Mesenchymal stem cell (in vitro differentiated cells and primary cell): Measurements from ENCODE around the gene NRXN3.

ENCODE experiments used
- DNase-seq: peaks from one replicate; pipeline ENCODE4 v3.0.0-alpha.2; 2013
- H2AFZ ChIP-seq: one replicate; pipeline ENCODE4 v1.6.1; 2013; ENCODE audit warnings: low read depth, mild to moderate bottlenecking, control low read depth, inconsistent platforms, low read length, moderate library complexity
- H2AK5ac ChIP-seq: 2 replicates; pipeline ENCODE4 v1.6.1; 2013; ENCODE audit warnings: low read length, moderate library complexity, mild to moderate bottlenecking, inconsistent platforms; ENCODE audit not compliant: severe bottlenecking
- H2BK120ac ChIP-seq: one replicate; pipeline ENCODE4 v1.6.1; 2013; ENCODE audit warnings: low read depth, mild to moderate bottlenecking, inconsistent platforms, low read length, moderate library complexity
- H2BK12ac ChIP-seq, 2 experiments: one replicate each; pipeline ENCODE4 v1.6.1; 2013; ENCODE audit warnings: inconsistent platforms in 2 of 2, low read length in 2 of 2, mild to moderate bottlenecking in 2 of 2, moderate library complexity in 2 of 2, control low read depth in 1 of 2
- H2BK15ac ChIP-seq: one replicate; pipeline ENCODE4 v1.6.1; 2013; ENCODE audit warnings: mild to moderate bottlenecking, low read depth, inconsistent platforms; ENCODE audit not compliant: poor library complexity, severe bottlenecking
- H2BK5ac ChIP-seq: 2 replicates; pipeline ENCODE4 v1.6.1; 2013; ENCODE audit warnings: low read depth, mild to moderate bottlenecking, low read length, control low read depth, inconsistent platforms; ENCODE audit not compliant: poor library complexity, severe bottlenecking
- H3K14ac ChIP-seq, 2 experiments: one replicate each; pipeline ENCODE4 v1.6.1; 2013; ENCODE audit warnings: inconsistent platforms in 2 of 2, low read length in 2 of 2, control low read depth in 1 of 2, mild to moderate bottlenecking in 1 of 2, moderate library complexity in 1 of 2
- H3K18ac ChIP-seq, 2 experiments: one replicate each; pipeline ENCODE4 v1.6.1; 2013; ENCODE audit warnings: inconsistent platforms in 2 of 2, low read length in 2 of 2, control low read depth in 1 of 2, low read depth in 1 of 2, mild to moderate bottlenecking in 1 of 2
- H3K23ac ChIP-seq, 2 experiments: one replicate each; pipeline ENCODE4 v1.6.1; 2013; ENCODE audit warnings: inconsistent platforms in 2 of 2, low read length in 2 of 2, mild to moderate bottlenecking in 2 of 2, moderate library complexity in 2 of 2, control low read depth in 1 of 2
- H3K27ac ChIP-seq: 2 replicates; pipeline ENCODE4 v1.5.1; 2013; ENCODE audit warnings: mild to moderate bottlenecking, moderate library complexity, low read length, control low read depth, inconsistent platforms; ENCODE audit not compliant: poor library complexity, severe bottlenecking
- H3K27me3 ChIP-seq, 2 experiments: 2 replicates each; pipeline versions ENCODE4 v1.6.1 to v1.7.0; 2013; ENCODE audit warnings: low read length in 2 of 2, mild to moderate bottlenecking in 2 of 2, moderate library complexity in 2 of 2, control low read depth in 1 of 2, inconsistent platforms in 1 of 2; ENCODE audit not compliant: control insufficient read depth in 1 of 2, insufficient read depth in 1 of 2
- H3K36me3 ChIP-seq, 2 experiments: 2 replicates each; pipeline versions ENCODE4 v1.6.1 to v1.7.0; 2013; ENCODE audit warnings: low read length in 2 of 2, control low read depth in 1 of 2, inconsistent platforms in 1 of 2, low read depth in 1 of 2, mild to moderate bottlenecking in 1 of 2; ENCODE audit not compliant: insufficient read depth in 2 of 2, control insufficient read depth in 1 of 2
- H3K4ac ChIP-seq, 2 experiments: one replicate each; pipeline ENCODE4 v1.6.1; 2013; ENCODE audit warnings: inconsistent platforms in 2 of 2, low read length in 2 of 2, mild to moderate bottlenecking in 2 of 2, moderate library complexity in 2 of 2, control low read depth in 1 of 2, low read depth in 1 of 2
- H3K4me1 ChIP-seq: 2 replicates; pipeline ENCODE4 v1.6.1; 2013; ENCODE audit warnings: low read depth, low read length, control low read depth; ENCODE audit not compliant: control insufficient read depth, insufficient read depth
- H3K4me2 ChIP-seq: 2 replicates; pipeline ENCODE4 v1.6.1; 2013; ENCODE audit warnings: low read length, mild to moderate bottlenecking, inconsistent platforms; ENCODE audit not compliant: poor library complexity, severe bottlenecking
- H3K4me3 ChIP-seq, 2 experiments: 2 replicates each; pipeline versions ENCODE4 v1.5.1 to v1.7.0; 2013; ENCODE audit warnings: low read length in 2 of 2, mild to moderate bottlenecking in 2 of 2, control low read depth in 1 of 2, low read depth in 1 of 2; ENCODE audit not compliant: insufficient read depth in 1 of 2
- H3K79me1 ChIP-seq: replicated peaks from 2 replicates; pipeline ENCODE4 v1.6.1; 2013; ENCODE audit warnings: mild to moderate bottlenecking, control low read depth, low read length, inconsistent platforms; ENCODE audit not compliant: poor library complexity, severe bottlenecking
- H3K9ac ChIP-seq: 2 replicates; pipeline ENCODE4 v1.7.0; 2013; ENCODE audit warnings: mild to moderate bottlenecking, low read length, moderate library complexity
- H3K9me3 ChIP-seq: 2 replicates; pipeline ENCODE4 v1.7.0; 2013; ENCODE audit warnings: mild to moderate bottlenecking, low read length; ENCODE audit not compliant: control insufficient read depth
- H4K8ac ChIP-seq: one replicate; pipeline ENCODE4 v1.6.1; 2013; ENCODE audit warnings: inconsistent platforms, mild to moderate bottlenecking, low read length, moderate library complexity
- H4K91ac ChIP-seq: one replicate; pipeline ENCODE4 v1.6.1; 2013; ENCODE audit warnings: mild to moderate bottlenecking, low read length, inconsistent platforms
- WGBS: methylation state at CpG from one replicate; pipeline ENCODE4 v1.1.7; 2013; ENCODE audit warnings: mixed read lengths; 5-methylcytosine and 5-hydroxymethylcytosine counted together

Gene NRXN3

DNA sequence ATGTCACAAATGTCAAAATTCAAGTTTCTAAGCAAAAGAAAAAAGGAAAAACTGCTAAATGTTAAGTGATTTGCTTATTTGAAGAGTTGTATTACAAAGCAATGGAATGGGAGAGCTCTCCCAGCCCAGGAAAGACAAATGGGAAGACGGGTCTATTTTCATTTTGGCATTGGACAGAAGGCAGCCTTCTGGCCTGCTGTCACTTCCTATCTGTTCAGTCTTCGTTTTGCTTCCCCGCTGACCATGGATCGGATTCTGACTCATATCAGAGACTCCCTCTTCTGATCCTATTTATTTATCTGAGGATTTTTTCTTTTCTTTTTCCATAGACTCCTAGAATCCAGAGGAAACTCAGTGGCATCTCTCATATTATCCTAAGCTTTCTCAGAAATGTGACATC is 1406.3 kb downstream of the NRXN3 start:
- no peak for DNase-seq
- no peaks in the 10 kb centered on the region for H3K27me3 ChIP-seq
- H3K4ac ChIP-seq = no peak overlapping the region
- H3K4me3 ChIP-seq = no peak overlapping the region
- H2AFZ ChIP-seq = no peak overlapping the region
- H4K8ac ChIP-seq = no peak overlapping the region
- H2BK5ac ChIP-seq = no peak overlapping the region
- no peak overlapping the region for H3K4me2 ChIP-seq
- no peak overlapping the region for H3K14ac ChIP-seq
- H3K23ac ChIP-seq = no peak overlapping the region
- no peak overlapping the region for H4K91ac ChIP-seq
- H3K18ac ChIP-seq = no peak overlapping the region
- H2AK5ac ChIP-seq = no peak overlapping the region
- H3K9ac ChIP-seq = no peak overlapping the region
- no peaks in the 10 kb centered on the region for H3K79me1 ChIP-seq
- peaks cover 6% of the 10 kb centered on the region for H3K4me1 ChIP-seq
- no peaks in the 10 kb centered on the region for H3K36me3 ChIP-seq
- no peak overlapping the region for H2BK12ac ChIP-seq
- no peak overlapping the region for H2BK15ac ChIP-seq
- H3K9me3 ChIP-seq = no peaks in the 10 kb centered on the region
- no peak overlapping the region for H3K27ac ChIP-seq
- WGBS = 64% methylated on average over 4 of the region's 4 CpGs
- H2BK120ac ChIP-seq = no peak overlapping the region

DNA sequence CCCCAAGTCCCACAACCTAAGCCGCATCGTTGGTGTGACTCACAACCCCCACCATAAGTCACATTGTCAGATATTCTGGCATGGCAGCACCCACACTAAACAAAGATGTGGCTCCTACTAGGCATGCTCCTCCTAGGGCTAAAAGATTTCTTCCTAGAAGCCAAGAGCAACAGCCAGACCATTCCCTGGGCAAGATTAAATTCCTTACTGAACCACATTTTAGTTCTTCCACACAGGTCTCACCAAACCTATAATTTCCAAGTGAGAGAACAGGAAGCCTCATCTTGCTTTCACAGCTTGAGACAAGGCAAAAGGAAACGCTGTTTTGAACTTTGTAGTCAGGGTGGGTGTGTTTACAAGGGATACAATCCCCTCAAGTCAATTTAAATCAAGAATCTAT is 1408.3 kb downstream of the NRXN3 start:
- Histone ChIP-seq H3K18ac (no peak overlapping the region), H3K14ac (no peak overlapping the region), H3K4ac (no peak overlapping the region), H3K4me1 (peaks cover 7% of the 10 kb centered on the region), H4K91ac (no peak overlapping the region), H4K8ac (no peak overlapping the region), H3K9ac (no peak overlapping the region), H3K27ac (peak overlapping the region; percentile 19), H2BK12ac (no peak overlapping the region), H3K23ac (no peak overlapping the region), H2AFZ (no peak overlapping the region), H2BK120ac (no peak overlapping the region), H3K27me3 (no peaks in the 10 kb centered on the region), H2AK5ac (peak overlapping the region; percentile 12), H2BK15ac (no peak overlapping the region), H2BK5ac (no peak overlapping the region), H3K9me3 (no peaks in the 10 kb centered on the region), H3K4me3 (no peak overlapping the region), H3K4me2 (no peak overlapping the region), H3K36me3 (no peaks in the 10 kb centered on the region), H3K79me1 (no peaks in the 10 kb centered on the region)
- DNase-seq = no peak
- 82% methylated on average over 2 of the region's 3 CpGs for whole genome bisulfite sequencing

DNA sequence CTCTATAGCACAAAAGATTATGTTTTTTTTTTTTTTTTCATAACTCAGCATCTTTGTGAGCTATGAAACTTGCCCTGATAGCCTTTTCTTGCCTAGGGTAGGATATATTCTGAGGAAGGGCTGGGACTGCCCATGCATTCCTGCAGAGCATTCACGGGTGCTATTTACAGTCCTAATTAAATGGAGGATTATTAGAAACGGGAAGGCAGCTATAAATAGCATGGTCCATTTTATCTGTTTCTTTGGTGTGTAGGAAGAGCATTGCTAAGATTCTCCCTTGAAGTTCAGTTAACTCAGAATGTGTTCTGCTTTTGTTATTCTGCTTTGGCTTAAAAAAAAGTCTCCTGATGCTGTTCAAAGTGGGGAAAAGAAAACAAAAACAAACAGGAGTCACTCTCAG is 1410.2 kb downstream of the NRXN3 start:
- H3K9ac ChIP-seq = no peak overlapping the region
- H4K91ac ChIP-seq = no peak overlapping the region
- H3K9me3 ChIP-seq = no peaks in the 10 kb centered on the region
- H3K4me3 ChIP-seq = no peak overlapping the region
- no peak overlapping the region for H2BK12ac ChIP-seq
- no peak overlapping the region for H3K23ac ChIP-seq
- H3K27me3 ChIP-seq = no peaks in the 10 kb centered on the region
- H3K79me1 ChIP-seq = no peaks in the 10 kb centered on the region
- H2BK15ac ChIP-seq = no peak overlapping the region
- H4K8ac ChIP-seq = no peak overlapping the region
- peaks cover 12% of the 10 kb centered on the region for H3K4me1 ChIP-seq
- no peak for DNase-seq
- H3K4me2 ChIP-seq = no peak overlapping the region
- 43% methylated on average over 2 of the region's 2 CpGs for WGBS
- H2BK5ac ChIP-seq = no peak overlapping the region
- no peak overlapping the region for H3K18ac ChIP-seq
- H2AK5ac ChIP-seq = no peak overlapping the region
- no peak overlapping the region for H3K4ac ChIP-seq
- H3K27ac ChIP-seq = peak overlapping the region; percentile 83
- H2BK120ac ChIP-seq = no peak overlapping the region
- no peak overlapping the region for H3K14ac ChIP-seq
- no peaks in the 10 kb centered on the region for H3K36me3 ChIP-seq
- H2AFZ ChIP-seq = no peak overlapping the region

DNA sequence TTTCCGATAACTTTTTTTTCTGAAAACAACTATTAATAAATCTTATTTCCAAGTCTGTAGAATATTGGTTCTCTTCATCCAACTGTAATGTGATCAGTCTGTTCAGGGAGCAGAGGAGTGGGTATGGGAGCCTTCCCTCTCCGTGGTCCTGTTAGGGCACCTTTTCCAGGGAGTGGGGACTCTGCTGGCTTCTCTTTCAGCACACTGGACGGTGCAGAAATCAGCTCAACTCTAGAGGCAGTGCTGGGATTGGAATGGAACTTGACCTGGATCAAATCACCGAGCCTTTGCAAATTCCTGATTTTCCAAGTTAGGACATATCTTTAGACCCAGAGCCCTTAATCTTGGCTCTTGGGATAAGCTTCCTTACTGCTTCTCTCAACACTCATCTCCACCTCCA is 1410.7 kb downstream of the NRXN3 start:
- no peak overlapping the region for H2BK12ac ChIP-seq
- no peak overlapping the region for H3K4me2 ChIP-seq
- H3K36me3 ChIP-seq = no peaks in the 10 kb centered on the region
- no peak overlapping the region for H3K4ac ChIP-seq
- no peak overlapping the region for H3K14ac ChIP-seq
- H2AK5ac ChIP-seq = peak overlapping the region; percentile 99
- H3K23ac ChIP-seq = no peak overlapping the region
- H3K18ac ChIP-seq = peak overlapping the region in 1 of 2 experiments; percentile 48
- no peak overlapping the region for H2BK15ac ChIP-seq
- no peaks in the 10 kb centered on the region for H3K27me3 ChIP-seq
- DNase-seq = no peak
- H3K4me1 ChIP-seq = peaks cover 12% of the 10 kb centered on the region
- peak overlapping the region; percentile 51 for H2BK5ac ChIP-seq
- H2BK120ac ChIP-seq = no peak overlapping the region
- no peak overlapping the region for H2AFZ ChIP-seq
- 87% methylated on average over 3 of the region's 4 CpGs for WGBS
- no peak overlapping the region for H3K4me3 ChIP-seq
- no peak overlapping the region for H3K9ac ChIP-seq
- H4K91ac ChIP-seq = no peak overlapping the region
- H4K8ac ChIP-seq = no peak overlapping the region
- no peaks in the 10 kb centered on the region for H3K9me3 ChIP-seq
- no peaks in the 10 kb centered on the region for H3K79me1 ChIP-seq
- H3K27ac ChIP-seq = peak overlapping the region; percentile 83
